PC-3 (cell line): ENCODE data around the gene LMO7.

Source experiments
- EZH2 ChIP-seq: fragments of 300-600 bp; sonication (generic); IDR thresholded peaks from one replicate; pipeline ENCODE4 v1.6.1; 2017; ENCODE audit warnings: antibody characterized with exemption, mild to moderate bottlenecking, low read length; ENCODE audit not compliant: unreplicated experiment
- TF ChIP-seq, protein P1 (sequence below): fragments of 300-600 bp; sonication (generic); conservative IDR thresholded peaks from 2 replicates; pipeline ENCODE4 v1.5.1; 2017; ENCODE audit warnings: antibody characterized with exemption, low read depth, mild to moderate bottlenecking, low read length

DNA sequence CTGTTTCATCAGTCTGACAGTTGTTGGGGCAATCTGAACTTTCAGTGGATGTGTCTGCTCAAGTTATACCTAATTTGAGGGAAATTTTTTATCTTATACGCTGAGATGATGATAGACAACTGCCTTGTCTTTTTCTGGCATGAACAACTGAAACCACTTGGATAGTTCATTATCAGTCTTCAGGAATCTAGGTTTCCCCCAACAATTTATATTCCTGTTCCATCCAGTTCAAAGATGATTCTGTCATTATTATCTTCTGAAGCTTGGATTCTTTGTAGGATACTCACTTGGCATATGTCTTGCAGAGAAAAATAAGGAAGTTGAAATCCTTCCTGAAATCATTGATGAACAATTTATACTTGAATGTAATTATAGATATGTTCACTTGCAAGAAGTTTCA lies 193.7 kb downstream of the LMO7 start:
- TF ChIP-seq, protein P1, sequence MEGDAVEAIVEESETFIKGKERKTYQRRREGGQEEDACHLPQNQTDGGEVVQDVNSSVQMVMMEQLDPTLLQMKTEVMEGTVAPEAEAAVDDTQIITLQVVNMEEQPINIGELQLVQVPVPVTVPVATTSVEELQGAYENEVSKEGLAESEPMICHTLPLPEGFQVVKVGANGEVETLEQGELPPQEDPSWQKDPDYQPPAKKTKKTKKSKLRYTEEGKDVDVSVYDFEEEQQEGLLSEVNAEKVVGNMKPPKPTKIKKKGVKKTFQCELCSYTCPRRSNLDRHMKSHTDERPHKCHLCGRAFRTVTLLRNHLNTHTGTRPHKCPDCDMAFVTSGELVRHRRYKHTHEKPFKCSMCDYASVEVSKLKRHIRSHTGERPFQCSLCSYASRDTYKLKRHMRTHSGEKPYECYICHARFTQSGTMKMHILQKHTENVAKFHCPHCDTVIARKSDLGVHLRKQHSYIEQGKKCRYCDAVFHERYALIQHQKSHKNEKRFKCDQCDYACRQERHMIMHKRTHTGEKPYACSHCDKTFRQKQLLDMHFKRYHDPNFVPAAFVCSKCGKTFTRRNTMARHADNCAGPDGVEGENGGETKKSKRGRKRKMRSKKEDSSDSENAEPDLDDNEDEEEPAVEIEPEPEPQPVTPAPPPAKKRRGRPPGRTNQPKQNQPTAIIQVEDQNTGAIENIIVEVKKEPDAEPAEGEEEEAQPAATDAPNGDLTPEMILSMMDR = no peak
- no peak for TF ChIP-seq EZH2
